ENCODE results near the gene PCDHB4. TPM values are rescaled to one million over a fixed set of nuclear protein-coding genes. Genes with fewer than 3 reads are reported as not detected.

Gene PCDHB4
- total RNA-seq, 4 donors from 2014 or later, result 0.59 to 10.5 (median 6.0) TPM

Other genes starting within 250 kb of the PCDHB4 start
- 1 to 10 TPM in 3 of 4 donors, under 1 TPM in 1; 0.98 to 9.4 (median 1.5) TPM for gene PCDHA12, start 246.5 kb upstream of the PCDHB4 start, total RNA-seq
- gene PCDHA13, start 239.7 kb upstream of the PCDHB4 start, total RNA-seq, result 1 to 10 TPM in 2 of 4 donors, under 1 TPM in 1, not detected in 1; 0.70 to 2.8 (median 2.1) TPM
- gene PCDHAC1, start 195.5 kb upstream of the PCDHB4 start, total RNA-seq, result 1 to 10 TPM in 2 of 4 donors, under 1 TPM in 1, not detected in 1; under 0.01 to 1.7 (median 1.2) TPM
- 1 to 10 TPM in 2 of 4 donors, under 1 TPM in 2; under 0.01 to 7.1 (median 1.1) TPM for gene PCDHAC2, start 155.3 kb upstream of the PCDHB4 start, total RNA-seq
- under 1 TPM in 1 of 4 donors, not detected in 3; 0.28 TPM for gene PCDHB1, start 70.4 kb upstream of the PCDHB4 start, total RNA-seq
- 1 to 10 TPM in 3 of 4 donors, not detected in 1; 2.3 to 8.4 (median 4.9) TPM for gene PCDHB2, start 27.2 kb upstream of the PCDHB4 start, total RNA-seq
- gene PCDHB3, start 21.3 kb upstream of the PCDHB4 start, total RNA-seq, result 1 to 10 TPM; 1.0 to 6.9 (median 2.8) TPM
- gene PCDHB5, start 13.4 kb downstream of the PCDHB4 start, total RNA-seq, result 10 to 100 TPM in 3 of 4 donors, 1 to 10 TPM in 1; 1.2 to 16.4 (median 12.6) TPM
- 1 to 10 TPM in 3 of 4 donors, under 1 TPM in 1; 0.51 to 4.2 (median 1.7) TPM for gene PCDHB6, start 28.2 kb downstream of the PCDHB4 start, total RNA-seq
- 1 to 10 TPM in 3 of 4 donors, under 1 TPM in 1; 0.51 to 8.0 (median 5.7) TPM for gene PCDHB7, start 50.8 kb downstream of the PCDHB4 start, total RNA-seq
- 1 to 10 TPM in 2 of 4 donors, under 1 TPM in 2; under 0.01 to 5.4 (median 2.1) TPM for gene PCDHB8, start 56.0 kb downstream of the PCDHB4 start, total RNA-seq
- 10 to 100 TPM in 1 of 4 donors, 1 to 10 TPM in 3; 3.8 to 10.2 (median 5.0) TPM for gene PCDHB16, start 60.6 kb downstream of the PCDHB4 start, total RNA-seq
- 1 to 10 TPM; 1.8 to 5.5 (median 4.8) TPM for gene PCDHB9, start 65.3 kb downstream of the PCDHB4 start, total RNA-seq
- 1 to 10 TPM; 2.6 to 8.3 (median 4.7) TPM for gene PCDHB10, start 70.5 kb downstream of the PCDHB4 start, total RNA-seq
- 1 to 10 TPM; 2.4 to 9.8 (median 6.9) TPM for gene PCDHB11, start 77.8 kb downstream of the PCDHB4 start, total RNA-seq
- 10 to 100 TPM in 1 of 4 donors, 1 to 10 TPM in 2, under 1 TPM in 1; 0.88 to 20.5 (median 9.1) TPM for gene PCDHB12, start 86.9 kb downstream of the PCDHB4 start, total RNA-seq
- 10 to 100 TPM in 1 of 4 donors, 1 to 10 TPM in 3; 6.2 to 26.1 (median 8.5) TPM for gene PCDHB13, start 92.1 kb downstream of the PCDHB4 start, total RNA-seq
- gene PCDHB14, start 101.5 kb downstream of the PCDHB4 start, total RNA-seq, result 10 to 100 TPM in 2 of 4 donors, 1 to 10 TPM in 2; 3.6 to 14.7 (median 9.3) TPM
- 10 to 100 TPM in 3 of 4 donors, 1 to 10 TPM in 1; 5.0 to 17.8 (median 12.1) TPM for gene PCDHB15, start 123.6 kb downstream of the PCDHB4 start, total RNA-seq
- gene SLC25A2, start 182.2 kb downstream of the PCDHB4 start, total RNA-seq, result 1 to 10 TPM in 2 of 4 donors, under 1 TPM in 1, not detected in 1; 0.28 to 2.4 (median 2.3) TPM
- 100 to 1,000 TPM in 2 of 4 donors, 10 to 100 TPM in 2; 76.1 to 121 (median 98.0) TPM for gene TAF7, start 199.0 kb downstream of the PCDHB4 start, total RNA-seq
- gene PCDHGA1, start 208.7 kb downstream of the PCDHB4 start, total RNA-seq, result 1 to 10 TPM in 2 of 4 donors, under 1 TPM in 2; under 0.01 to 3.3 (median 1.5) TPM
- gene PCDHGA2, start 216.9 kb downstream of the PCDHB4 start, total RNA-seq, result 10 to 100 TPM in 2 of 4 donors, 1 to 10 TPM in 2; 3.2 to 11.6 (median 9.3) TPM
- gene PCDHGA3, start 222.0 kb downstream of the PCDHB4 start, total RNA-seq, result 1 to 10 TPM in 3 of 4 donors, under 1 TPM in 1; 0.51 to 8.2 (median 5.6) TPM
- gene PCDHGB1, start 228.3 kb downstream of the PCDHB4 start, total RNA-seq, result 1 to 10 TPM in 3 of 4 donors, not detected in 1; 4.4 to 7.4 (median 6.9) TPM
- gene PCDHGA4, start 233.2 kb downstream of the PCDHB4 start, total RNA-seq, result 10 to 100 TPM in 1 of 4 donors, 1 to 10 TPM in 2, under 1 TPM in 1; 0.59 to 16.1 (median 8.7) TPM
- gene PCDHGB2, start 238.2 kb downstream of the PCDHB4 start, total RNA-seq, result 10 to 100 TPM in 2 of 4 donors, 1 to 10 TPM in 1, under 1 TPM in 1; 0.59 to 17.9 (median 8.7) TPM
- 10 to 100 TPM in 3 of 4 donors, 1 to 10 TPM in 1; 1.8 to 11.5 (median 11.2) TPM for gene PCDHGA5, start 242.3 kb downstream of the PCDHB4 start, total RNA-seq
- gene PCDHGB3, start 248.4 kb downstream of the PCDHB4 start, total RNA-seq, result 10 to 100 TPM in 2 of 4 donors, 1 to 10 TPM in 1, under 1 TPM in 1; 0.59 to 14.1 (median 8.1) TPM